Measurements from ENCODE around the gene VILL.

GRCh38 chr3:38022301-38022700 is 31.7 kb downstream of the VILL start:
- TF ChIP-seq CTCF (conservative IDR thresholded peaks at IDR 0.05; ENCODE audit: low read depth, low read length) (no peak), EZH2 (IDR thresholded peaks at IDR 0.05; ENCODE audit: borderline replicate concordance, low read depth, low read length, poor library complexity, severe bottlenecking) (no peak)
